Esophagus muscularis mucosa (tissue), 4 donors: ENCODE measurements around the gene STAB2. TPM values are rescaled to one million over a fixed set of nuclear protein-coding genes. Genes with fewer than 3 reads are reported as not detected.

ENCODE experiments used
- DNase-seq: peaks from one replicate; pipeline ENCODE4 v3.0.0-alpha.2; 2017; ENCODE audit errors: extremely low spot score
- H3K27ac ChIP-seq, 4 donors: fragments of 200-600 bp; sonication (generic); replicated peaks in 1 of 4; 1 replicate in 3 of 4; 2 replicates in 1 of 4; pipeline ENCODE4 v1.5.1; 2016 to 2019; ENCODE audit warnings: mild to moderate bottlenecking in 1 of 4
- H3K27me3 ChIP-seq, 4 donors: fragments of 200-600 bp; sonication (generic); one replicate each; pipeline versions ENCODE4 v1.5.1 to v1.6.0; 2016 to 2019
- H3K36me3 ChIP-seq, 4 donors: fragments of 200-600 bp; sonication (generic); one replicate each; pipeline ENCODE4 v1.5.1; 2016 to 2019
- H3K4me1 ChIP-seq, 4 donors: fragments of 200-600 bp; sonication (generic); one replicate each; pipeline ENCODE4 v1.5.1; 2016 to 2019
- H3K4me3 ChIP-seq, 4 donors: fragments of 200-600 bp; sonication (generic); 1 replicate in 2 of 4; 2 replicates in 2 of 4; pipeline ENCODE4 v1.5.1; 2016 to 2019; ENCODE audit warnings: mild to moderate bottlenecking in 4 of 4, moderate library complexity in 1 of 4
- H3K9me3 ChIP-seq, 4 donors: fragments of 200-600 bp; sonication (generic); 1 replicate in 3 of 4; 2 replicates in 1 of 4; pipeline ENCODE4 v1.5.1; 2016 to 2019
- EP300 ChIP-seq: sonication (generic); formaldehyde crosslinking; IDR thresholded peaks from one replicate; pipeline ENCODE4 v1.6.1; 2017; ENCODE audit warnings: antibody characterized with exemption
- POLR2A ChIP-seq: fragments of 450-650 bp; IDR thresholded peaks from one replicate; pipeline ENCODE4 v1.6.1; 2017; ENCODE audit warnings: antibody characterized with exemption, moderate library complexity, mild to moderate bottlenecking, low read depth
- POLR2AphosphoS5 ChIP-seq, 2 donors: sonication (generic); formaldehyde crosslinking; IDR thresholded peaks; one replicate each; pipeline ENCODE4 v1.6.1; 2017; ENCODE audit warnings: antibody characterized with exemption in 2 of 2
- WGBS: methylation state at CpG from one replicate; pipeline ENCODE4 v1.1.5; 2018; 5-methylcytosine and 5-hydroxymethylcytosine counted together
- intact Hi-C: fragments of 100-400 bp; cut with DNase I; formaldehyde crosslinking; loops from one replicate; pipeline ENCODE4 v1.15.1; 2023
- total RNA-seq, 4 donors: library from RNA; depleted of rRNA; stranded (reverse); fragments of >200 nt; gene quantifications; one replicate each; pipeline versions ENCODE4 v1.1.0 to v1.2.1, GENCODE V29; 2016
- TF ChIP-seq, protein P1 (sequence below), 3 experiments: fragments of 200-600 bp in 2 of 3; fragments of 450-650 bp in 1 of 3; sonication (generic) in 2 of 3; IDR thresholded peaks; one replicate each; pipeline ENCODE4 v1.5.1; 2017 to 2019; ENCODE audit warnings: antibody characterized with exemption in 3 of 3, mild to moderate bottlenecking in 2 of 3, moderate library complexity in 1 of 3

STAB2 gene
- total RNA-seq, 4 donors from 2014 or later = under 0.01 to 0.50 (median 0.29) TPM; not detected in 1

DNA sequence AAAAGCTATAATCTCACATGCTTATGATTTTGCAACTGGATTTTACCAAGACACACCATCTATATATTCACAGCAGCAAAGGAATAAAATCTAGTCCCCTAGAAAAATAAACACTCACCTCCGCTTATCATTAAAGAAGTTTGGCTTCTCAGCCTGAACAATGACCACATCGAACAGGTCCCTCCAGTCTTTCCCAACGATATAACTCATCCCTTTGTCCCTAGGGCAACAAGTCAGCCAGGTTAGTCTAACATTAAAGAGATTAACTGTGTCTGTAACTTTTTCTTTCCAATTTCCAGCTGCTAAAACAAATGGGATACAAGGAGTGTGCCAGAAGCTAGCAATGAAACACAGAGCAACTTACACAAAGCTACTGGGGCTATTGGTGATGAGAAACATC, 206.0 kb downstream of the STAB2 start:
- Histone ChIP-seq H3K9me3 (no peaks in the 10 kb centered on the region), H3K36me3 (peaks cover 9 to 98% (median 73%) of the 10 kb centered on the region in 4 donors), H3K4me3 (no peak overlapping the region), H3K4me1 (peaks cover 0 to 28% (median 13%) of the 10 kb centered on the region in 4 donors), H3K27me3 (no peaks in the 10 kb centered on the region), H3K27ac (peak overlapping the region in 1 of 4 donors; percentile 6)
- TF ChIP-seq, protein P1, sequence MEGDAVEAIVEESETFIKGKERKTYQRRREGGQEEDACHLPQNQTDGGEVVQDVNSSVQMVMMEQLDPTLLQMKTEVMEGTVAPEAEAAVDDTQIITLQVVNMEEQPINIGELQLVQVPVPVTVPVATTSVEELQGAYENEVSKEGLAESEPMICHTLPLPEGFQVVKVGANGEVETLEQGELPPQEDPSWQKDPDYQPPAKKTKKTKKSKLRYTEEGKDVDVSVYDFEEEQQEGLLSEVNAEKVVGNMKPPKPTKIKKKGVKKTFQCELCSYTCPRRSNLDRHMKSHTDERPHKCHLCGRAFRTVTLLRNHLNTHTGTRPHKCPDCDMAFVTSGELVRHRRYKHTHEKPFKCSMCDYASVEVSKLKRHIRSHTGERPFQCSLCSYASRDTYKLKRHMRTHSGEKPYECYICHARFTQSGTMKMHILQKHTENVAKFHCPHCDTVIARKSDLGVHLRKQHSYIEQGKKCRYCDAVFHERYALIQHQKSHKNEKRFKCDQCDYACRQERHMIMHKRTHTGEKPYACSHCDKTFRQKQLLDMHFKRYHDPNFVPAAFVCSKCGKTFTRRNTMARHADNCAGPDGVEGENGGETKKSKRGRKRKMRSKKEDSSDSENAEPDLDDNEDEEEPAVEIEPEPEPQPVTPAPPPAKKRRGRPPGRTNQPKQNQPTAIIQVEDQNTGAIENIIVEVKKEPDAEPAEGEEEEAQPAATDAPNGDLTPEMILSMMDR (IDR thresholded peaks at IDR 0.05) = no peak
- no peak for TF ChIP-seq POLR2A
- TF ChIP-seq POLR2AphosphoS5 (IDR thresholded peaks at IDR 0.05) = no peak
- TF ChIP-seq EP300 = no peak
- intact Hi-C loops = no loop called here
- no peak for DNase-seq
- WGBS = 58% methylated on average over 3 of the region's 3 CpGs

- H3K9me3 ChIP-seq = no peaks in the 10 kb centered on the region
Measured at GRCh38 chr12:103793512-103794045, 206.5 kb downstream of the STAB2 start.

GRCh38 chr12:103794309-103795213, 207.5 kb downstream of the STAB2 start:
- Histone ChIP-seq H3K4me1 (peaks cover 2 to 43% (median 24%) of the 10 kb centered on the region in 4 donors), H3K9me3 (no peaks in the 10 kb centered on the region), H3K36me3 (peaks cover 9 to 99% (median 76%) of the 10 kb centered on the region in 4 donors), H3K4me3 (no peak overlapping the region), H3K27ac (no peak overlapping the region), H3K27me3 (no peaks in the 10 kb centered on the region)
- intact Hi-C loops = no loop called here
- DNase-seq = no peak
- WGBS = 51% methylated on average over 3 of the region's 4 CpGs
- no peak for TF ChIP-seq EP300
- no peak for TF ChIP-seq POLR2A
- TF ChIP-seq, protein P1 (IDR thresholded peaks at IDR 0.05) = no peak
- TF ChIP-seq POLR2AphosphoS5 (IDR thresholded peaks at IDR 0.05) = no peak

More at GRCh38 chr12:103793512-103794045, 206.5 kb downstream of the STAB2 start:
- H3K4me1 ChIP-seq = peaks cover 0 to 33% (median 16%) of the 10 kb centered on the region in 4 donors
- H3K4me3 ChIP-seq = no peak overlapping the region
- intact Hi-C loops = no loop called here
- no peak for TF ChIP-seq POLR2AphosphoS5 (IDR thresholded peaks at IDR 0.05)
- TF ChIP-seq, protein P1 (IDR thresholded peaks at IDR 0.05) = no peak
- no peak for TF ChIP-seq POLR2A
- TF ChIP-seq EP300 = no peak
- DNase-seq = no peak
- H3K36me3 ChIP-seq = peaks cover 9 to 98% (median 77%) of the 10 kb centered on the region in 4 donors
- H3K27ac ChIP-seq = peak overlapping the region in 1 of 4 donors; percentile 6
- WGBS = 76% methylated on average over 9 of the region's 9 CpGs
- H3K27me3 ChIP-seq = no peaks in the 10 kb centered on the region

GRCh38 chr12:103798586-103798985, 211.5 kb downstream of the STAB2 start:
- TF ChIP-seq EP300 (no peak), POLR2AphosphoS5 (IDR thresholded peaks at IDR 0.05) (no peak), POLR2A (no peak)
- TF ChIP-seq, protein P1 (IDR thresholded peaks at IDR 0.05) = no peak
- Histone ChIP-seq H3K27ac (peak overlapping the region; percentile 70 to 84 (median 76)), H3K27me3 (no peaks in the 10 kb centered on the region), H3K36me3 (peaks cover 0 to 79% (median 52%) of the 10 kb centered on the region in 4 donors), H3K4me3 (no peak overlapping the region), H3K9me3 (no peaks in the 10 kb centered on the region), H3K4me1 (peaks cover 18 to 82% (median 63%) of the 10 kb centered on the region in 4 donors)
- no peak for DNase-seq
- 90% methylated on average over 4 of the region's 4 CpGs for WGBS
- intact Hi-C loops = loop anchor here (2.0 kb wide), 1 partner anchor 20 kb away; no protein-coding TSS in a partner anchor
